Endothelial cell (in vitro differentiated cells): Measurements from ENCODE around the gene RXRG. TPM values are rescaled to one million over a fixed set of nuclear protein-coding genes. Genes with fewer than 3 reads are reported as not detected.
A peak's percentile ranks its signal among the peaks of the same experiment; 100 is the strongest.

Experiments
- DNase-seq: peaks from one replicate; pipeline ENCODE4 v3.0.0; 2021; ENCODE audit warnings: low spot score
- H3K27ac Mint-ChIP-seq: one replicate; pipeline ENCODE4 v1.8.0; 2021; ENCODE audit warnings: mixed read lengths, inconsistent platforms; ENCODE audit not compliant: unreplicated experiment
- H3K27me3 Mint-ChIP-seq: one replicate; pipeline ENCODE4 v1.8.0; 2021; ENCODE audit warnings: mild to moderate bottlenecking, moderate library complexity, mixed read lengths, inconsistent platforms; ENCODE audit not compliant: unreplicated experiment
- H3K36me3 Mint-ChIP-seq: one replicate; pipeline ENCODE4 v1.8.0; 2021; ENCODE audit warnings: mild to moderate bottlenecking, low read depth, mixed read lengths, inconsistent platforms; ENCODE audit not compliant: unreplicated experiment
- H3K4me1 Mint-ChIP-seq: one replicate; pipeline ENCODE4 v1.8.0; 2021; ENCODE audit warnings: mild to moderate bottlenecking, mixed read lengths, inconsistent platforms; ENCODE audit not compliant: unreplicated experiment
- H3K4me3 Mint-ChIP-seq: one replicate; pipeline ENCODE4 v1.8.0; 2021; ENCODE audit warnings: mild to moderate bottlenecking, mixed read lengths, inconsistent platforms; ENCODE audit not compliant: unreplicated experiment
- H3K9me3 Mint-ChIP-seq: one replicate; pipeline ENCODE4 v1.8.0; 2021; ENCODE audit warnings: mixed read lengths, inconsistent platforms; ENCODE audit not compliant: unreplicated experiment
- total RNA-seq: library from RNA; stranded (reverse); fragmentation: NEBNext Ultra II Directional; extraction: Animal tissue kit (Norgen Biotek cat#: 25700); gene quantifications from one replicate; pipeline ENCODE4 v1.2.1, GENCODE V29; 2021; ENCODE audit not compliant: unreplicated experiment
- TF ChIP-seq, protein P1 (sequence below): fragments of 200-600 bp; sonication (generic); IDR thresholded peaks from one replicate; pipeline ENCODE4 v1.5.0; 2021; ENCODE audit warnings: antibody characterized with exemption; ENCODE audit not compliant: unreplicated experiment

Gene RXRG
- total RNA-seq, 1 donor from 2014 or later = not detected

- H3K9me3 Mint-ChIP-seq = no peaks in the 10 kb centered on the region
- H3K27me3 Mint-ChIP-seq = no peaks in the 10 kb centered on the region
Measured at GRCh38 chr1:165409657-165410358, 35.1 kb downstream of the RXRG start.

DNA sequence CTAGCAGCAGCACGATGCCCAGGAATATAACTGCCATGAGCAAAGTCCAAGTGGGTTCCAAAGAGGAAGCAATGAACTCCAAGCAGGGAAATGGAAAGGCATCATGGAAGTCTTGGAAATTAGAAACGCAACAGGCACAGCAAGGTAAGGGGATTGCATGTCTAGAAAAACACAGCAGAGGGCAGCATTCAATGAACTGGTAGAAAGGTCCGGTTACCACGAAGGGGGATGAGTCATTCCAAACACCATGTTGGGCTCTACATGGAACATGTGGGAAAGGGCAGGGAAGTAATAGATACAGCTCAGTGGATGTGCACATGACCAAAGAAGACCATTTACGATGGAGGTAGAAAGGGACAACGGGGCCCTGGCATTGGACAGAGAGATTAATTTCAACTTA lies 36.4 kb downstream of the RXRG start:
- Mint-ChIP-seq H3K4me1 (no peaks in the 10 kb centered on the region), H3K9me3 (no peaks in the 10 kb centered on the region), H3K27me3 (no peaks in the 10 kb centered on the region)

More at GRCh38 chr1:165409657-165410358, 35.1 kb downstream of the RXRG start:
- DNase-seq = no peak
- H3K36me3 Mint-ChIP-seq = no peaks in the 10 kb centered on the region
- no peaks in the 10 kb centered on the region for H3K4me1 Mint-ChIP-seq
- H3K27ac Mint-ChIP-seq = no peak overlapping the region
- no peak overlapping the region for H3K4me3 Mint-ChIP-seq
- TF ChIP-seq, protein P1, sequence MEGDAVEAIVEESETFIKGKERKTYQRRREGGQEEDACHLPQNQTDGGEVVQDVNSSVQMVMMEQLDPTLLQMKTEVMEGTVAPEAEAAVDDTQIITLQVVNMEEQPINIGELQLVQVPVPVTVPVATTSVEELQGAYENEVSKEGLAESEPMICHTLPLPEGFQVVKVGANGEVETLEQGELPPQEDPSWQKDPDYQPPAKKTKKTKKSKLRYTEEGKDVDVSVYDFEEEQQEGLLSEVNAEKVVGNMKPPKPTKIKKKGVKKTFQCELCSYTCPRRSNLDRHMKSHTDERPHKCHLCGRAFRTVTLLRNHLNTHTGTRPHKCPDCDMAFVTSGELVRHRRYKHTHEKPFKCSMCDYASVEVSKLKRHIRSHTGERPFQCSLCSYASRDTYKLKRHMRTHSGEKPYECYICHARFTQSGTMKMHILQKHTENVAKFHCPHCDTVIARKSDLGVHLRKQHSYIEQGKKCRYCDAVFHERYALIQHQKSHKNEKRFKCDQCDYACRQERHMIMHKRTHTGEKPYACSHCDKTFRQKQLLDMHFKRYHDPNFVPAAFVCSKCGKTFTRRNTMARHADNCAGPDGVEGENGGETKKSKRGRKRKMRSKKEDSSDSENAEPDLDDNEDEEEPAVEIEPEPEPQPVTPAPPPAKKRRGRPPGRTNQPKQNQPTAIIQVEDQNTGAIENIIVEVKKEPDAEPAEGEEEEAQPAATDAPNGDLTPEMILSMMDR = no peak

DNA sequence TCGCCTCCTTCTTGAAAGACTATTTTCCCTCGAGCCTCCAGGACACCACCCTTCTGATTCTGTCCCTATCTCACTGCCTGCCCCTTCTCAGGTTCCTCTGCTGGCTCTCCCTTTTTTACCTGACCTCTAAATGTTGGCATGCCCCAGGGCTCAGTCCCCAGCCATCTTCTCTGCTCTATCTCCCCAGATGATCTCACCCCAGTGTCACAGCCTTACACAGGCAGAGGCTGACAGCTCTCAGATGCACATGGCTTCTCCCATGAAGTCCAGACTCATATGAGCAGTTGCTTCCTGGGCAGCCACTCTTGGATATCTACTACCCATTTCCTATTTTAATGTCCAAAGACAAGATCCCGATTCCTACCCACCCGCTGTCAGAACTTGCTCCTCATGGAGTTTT lies 37.5 kb downstream of the RXRG start:
- Mint-ChIP-seq H3K4me3 (no peak overlapping the region), H3K9me3 (no peaks in the 10 kb centered on the region), H3K27me3 (no peaks in the 10 kb centered on the region), H3K4me1 (no peaks in the 10 kb centered on the region), H3K27ac (no peak overlapping the region), H3K36me3 (no peaks in the 10 kb centered on the region)
- TF ChIP-seq, protein P1 = no peak
- no peak for DNase-seq

More for the DNA sequence above, 36.4 kb downstream of the RXRG start:
- Mint-ChIP-seq H3K36me3 (no peaks in the 10 kb centered on the region), H3K27ac (no peak overlapping the region), H3K4me3 (no peak overlapping the region)
- DNase-seq = peak; percentile 43
- TF ChIP-seq, protein P1 = peak; percentile 39

- Mint-ChIP-seq H3K4me1 (no peaks in the 10 kb centered on the region), H3K36me3 (no peaks in the 10 kb centered on the region), H3K4me3 (no peak overlapping the region), H3K27ac (no peak overlapping the region), H3K27me3 (peaks cover 3% of the 10 kb centered on the region), H3K9me3 (no peaks in the 10 kb centered on the region)
- TF ChIP-seq, protein P1 = peak; percentile 49
- peak; percentile 47 for DNase-seq
Measured at GRCh38 chr1:165403835-165404482, 41.0 kb downstream of the RXRG start.

GRCh38 chr1:165402517-165403111 lies 42.3 kb downstream of the RXRG start:
- no peak for DNase-seq
- H3K36me3 Mint-ChIP-seq = no peaks in the 10 kb centered on the region
- H3K4me1 Mint-ChIP-seq = peaks cover 5% of the 10 kb centered on the region
- peaks cover 3% of the 10 kb centered on the region for H3K27me3 Mint-ChIP-seq
- H3K27ac Mint-ChIP-seq = no peak overlapping the region
- H3K4me3 Mint-ChIP-seq = no peak overlapping the region
- H3K9me3 Mint-ChIP-seq = no peaks in the 10 kb centered on the region
- TF ChIP-seq, protein P1 = no peak
